ENCODE results near the gene HTR3D. TPM values are rescaled to one million over a fixed set of nuclear protein-coding genes. Genes with fewer than 3 reads are reported as not detected.

HTR3D gene
- total and polyA plus RNA-seq, 2 of the 13 experiments (the other 11 are each of a cell fraction or from before 2014, with no cell fraction given), result not detected

GRCh38 chr3:184017672-184018423 lies 13.7 kb upstream of the HTR3D start, which contains the start of gene ABCC5 (continued):
- TF ChIP-seq KLF15 (CRISPR knock-in tag; IDR thresholded peaks at IDR 0.05; ENCODE audit: borderline replicate concordance) (no peak; the same call in 1 of the 2 replicates), ZNF543 (CRISPR knock-in tag; IDR thresholded peaks at IDR 0.05) (peak; percentile 41; the same call in 1 of the 2 replicates), KDM3A (CRISPR knock-in tag; IDR thresholded peaks at IDR 0.05; ENCODE audit: low read depth) (no peak), SMARCC2 (IDR thresholded peaks at IDR 0.05) (no peak), ATF7 (IDR thresholded peaks at IDR 0.05) (no peak), ATF7 (CRISPR knock-in tag; IDR thresholded peaks at IDR 0.05) (no peak), NFE2 (CRISPR knock-in tag; IDR thresholded peaks at IDR 0.05) (no peak), KDM6A (CRISPR knock-in tag; IDR thresholded peaks at IDR 0.05; ENCODE audit: low read depth) (no peak), ZKSCAN8 (CRISPR knock-in tag; IDR thresholded peaks at IDR 0.05; ENCODE audit: borderline replicate concordance) (peak; percentile 52; the same call in 1 of the 2 replicates), CBFB (CRISPR knock-in tag; IDR thresholded peaks at IDR 0.05) (peak; percentile 33; the same call in 1 of the 2 replicates), FOSL2 (CRISPR knock-in tag; IDR thresholded peaks at IDR 0.05) (no peak), ZNF337 (CRISPR knock-in tag; IDR thresholded peaks at IDR 0.05; ENCODE audit: borderline replicate concordance, low read depth) (no peak), ZNF768 (CRISPR knock-in tag; IDR thresholded peaks at IDR 0.05) (peak; percentile 44; the same call in 1 of the 2 replicates), ZNF451 (CRISPR knock-in tag; IDR thresholded peaks at IDR 0.05) (0 out of 2 replicates have a peak, but pooled peaks have one; percentile 43), BRCA1 (CRISPR knock-in tag; IDR thresholded peaks at IDR 0.05) (0 out of 2 replicates have a peak, but pooled peaks have one; percentile 10), ARHGAP35 (CRISPR knock-in tag; IDR thresholded peaks at IDR 0.05; ENCODE audit: borderline replicate concordance) (0 out of 2 replicates have a peak, but pooled peaks have one; percentile 22), PRMT3 (CRISPR knock-in tag; IDR thresholded peaks at IDR 0.05; ENCODE audit: borderline replicate concordance, low read depth) (no peak), KDM1A (CRISPR knock-in tag; IDR thresholded peaks at IDR 0.05) (no peak), ZNF773 (CRISPR knock-in tag; IDR thresholded peaks at IDR 0.05; ENCODE audit: borderline replicate concordance) (0 out of 2 replicates have a peak, but pooled peaks have one; percentile 1), SIN3B (IDR thresholded peaks at IDR 0.05; ENCODE audit: low read length) (no peak; the same call in 1 of the 2 replicates)
- TF ChIP-seq, protein P1, sequence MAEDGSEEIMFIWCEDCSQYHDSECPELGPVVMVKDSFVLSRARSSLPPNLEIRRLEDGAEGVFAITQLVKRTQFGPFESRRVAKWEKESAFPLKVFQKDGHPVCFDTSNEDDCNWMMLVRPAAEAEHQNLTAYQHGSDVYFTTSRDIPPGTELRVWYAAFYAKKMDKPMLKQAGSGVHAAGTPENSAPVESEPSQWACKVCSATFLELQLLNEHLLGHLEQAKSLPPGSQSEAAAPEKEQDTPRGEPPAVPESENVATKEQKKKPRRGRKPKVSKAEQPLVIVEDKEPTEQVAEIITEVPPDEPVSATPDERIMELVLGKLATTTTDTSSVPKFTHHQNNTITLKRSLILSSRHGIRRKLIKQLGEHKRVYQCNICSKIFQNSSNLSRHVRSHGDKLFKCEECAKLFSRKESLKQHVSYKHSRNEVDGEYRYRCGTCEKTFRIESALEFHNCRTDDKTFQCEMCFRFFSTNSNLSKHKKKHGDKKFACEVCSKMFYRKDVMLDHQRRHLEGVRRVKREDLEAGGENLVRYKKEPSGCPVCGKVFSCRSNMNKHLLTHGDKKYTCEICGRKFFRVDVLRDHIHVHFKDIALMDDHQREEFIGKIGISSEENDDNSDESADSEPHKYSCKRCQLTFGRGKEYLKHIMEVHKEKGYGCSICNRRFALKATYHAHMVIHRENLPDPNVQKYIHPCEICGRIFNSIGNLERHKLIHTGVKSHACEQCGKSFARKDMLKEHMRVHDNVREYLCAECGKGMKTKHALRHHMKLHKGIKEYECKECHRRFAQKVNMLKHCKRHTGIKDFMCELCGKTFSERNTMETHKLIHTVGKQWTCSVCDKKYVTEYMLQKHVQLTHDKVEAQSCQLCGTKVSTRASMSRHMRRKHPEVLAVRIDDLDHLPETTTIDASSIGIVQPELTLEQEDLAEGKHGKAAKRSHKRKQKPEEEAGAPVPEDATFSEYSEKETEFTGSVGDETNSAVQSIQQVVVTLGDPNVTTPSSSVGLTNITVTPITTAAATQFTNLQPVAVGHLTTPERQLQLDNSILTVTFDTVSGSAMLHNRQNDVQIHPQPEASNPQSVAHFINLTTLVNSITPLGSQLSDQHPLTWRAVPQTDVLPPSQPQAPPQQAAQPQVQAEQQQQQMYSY (CRISPR knock-in tag; IDR thresholded peaks at IDR 0.05), result no peak
- TF ChIP-seq, protein P2, sequence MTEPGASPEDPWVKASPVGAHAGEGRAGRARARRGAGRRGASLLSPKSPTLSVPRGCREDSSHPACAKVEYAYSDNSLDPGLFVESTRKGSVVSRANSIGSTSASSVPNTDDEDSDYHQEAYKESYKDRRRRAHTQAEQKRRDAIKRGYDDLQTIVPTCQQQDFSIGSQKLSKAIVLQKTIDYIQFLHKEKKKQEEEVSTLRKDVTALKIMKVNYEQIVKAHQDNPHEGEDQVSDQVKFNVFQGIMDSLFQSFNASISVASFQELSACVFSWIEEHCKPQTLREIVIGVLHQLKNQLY (CRISPR knock-in tag; IDR thresholded peaks at IDR 0.05), result 0 out of 2 replicates have a peak, but pooled peaks have one; percentile 32
- TF ChIP-seq, protein P3, sequence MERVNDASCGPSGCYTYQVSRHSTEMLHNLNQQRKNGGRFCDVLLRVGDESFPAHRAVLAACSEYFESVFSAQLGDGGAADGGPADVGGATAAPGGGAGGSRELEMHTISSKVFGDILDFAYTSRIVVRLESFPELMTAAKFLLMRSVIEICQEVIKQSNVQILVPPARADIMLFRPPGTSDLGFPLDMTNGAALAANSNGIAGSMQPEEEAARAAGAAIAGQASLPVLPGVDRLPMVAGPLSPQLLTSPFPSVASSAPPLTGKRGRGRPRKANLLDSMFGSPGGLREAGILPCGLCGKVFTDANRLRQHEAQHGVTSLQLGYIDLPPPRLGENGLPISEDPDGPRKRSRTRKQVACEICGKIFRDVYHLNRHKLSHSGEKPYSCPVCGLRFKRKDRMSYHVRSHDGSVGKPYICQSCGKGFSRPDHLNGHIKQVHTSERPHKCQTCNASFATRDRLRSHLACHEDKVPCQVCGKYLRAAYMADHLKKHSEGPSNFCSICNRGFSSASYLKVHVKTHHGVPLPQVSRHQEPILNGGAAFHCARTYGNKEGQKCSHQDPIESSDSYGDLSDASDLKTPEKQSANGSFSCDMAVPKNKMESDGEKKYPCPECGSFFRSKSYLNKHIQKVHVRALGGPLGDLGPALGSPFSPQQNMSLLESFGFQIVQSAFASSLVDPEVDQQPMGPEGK (CRISPR knock-in tag; IDR thresholded peaks at IDR 0.05), result peak; percentile 93
- TF ChIP-seq, protein P4, sequence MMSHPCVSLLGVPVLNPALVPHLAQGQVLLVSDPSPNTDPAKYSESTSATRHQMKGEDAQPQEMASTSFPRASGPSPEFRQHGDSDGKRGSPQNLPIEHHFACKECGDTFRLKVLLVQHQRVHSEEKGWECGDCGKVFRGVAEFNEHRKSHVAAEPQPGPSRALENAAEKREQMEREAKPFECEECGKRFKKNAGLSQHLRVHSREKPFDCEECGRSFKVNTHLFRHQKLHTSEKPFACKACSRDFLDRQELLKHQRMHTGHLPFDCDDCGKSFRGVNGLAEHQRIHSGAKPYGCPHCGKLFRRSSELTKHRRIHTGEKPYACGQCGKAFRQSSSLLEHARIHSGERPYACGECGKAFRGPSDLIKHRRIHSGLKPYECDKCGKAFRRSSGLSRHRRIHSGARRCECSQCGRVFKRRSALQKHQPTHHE (CRISPR knock-in tag; IDR thresholded peaks at IDR 0.05; ENCODE audit: borderline replicate concordance), result 0 out of 2 replicates have a peak, but pooled peaks have one; percentile 61

All from HepG2 (cell line).